ENCODE measurements around the gene PCDHGA6. TPM values are rescaled to one million over a fixed set of nuclear protein-coding genes. Genes with fewer than 3 reads are reported as not detected.
"Not testable (repeated sequence)": the region's sequence is repeated elsewhere in the genome, so short reads cannot be mapped to it uniquely, and the experiment has no call there.

Gene PCDHGA6
- total RNA-seq, 4 donors from 2014 or later, result 3.0 to 6.9 (median 4.6) TPM

DNA sequence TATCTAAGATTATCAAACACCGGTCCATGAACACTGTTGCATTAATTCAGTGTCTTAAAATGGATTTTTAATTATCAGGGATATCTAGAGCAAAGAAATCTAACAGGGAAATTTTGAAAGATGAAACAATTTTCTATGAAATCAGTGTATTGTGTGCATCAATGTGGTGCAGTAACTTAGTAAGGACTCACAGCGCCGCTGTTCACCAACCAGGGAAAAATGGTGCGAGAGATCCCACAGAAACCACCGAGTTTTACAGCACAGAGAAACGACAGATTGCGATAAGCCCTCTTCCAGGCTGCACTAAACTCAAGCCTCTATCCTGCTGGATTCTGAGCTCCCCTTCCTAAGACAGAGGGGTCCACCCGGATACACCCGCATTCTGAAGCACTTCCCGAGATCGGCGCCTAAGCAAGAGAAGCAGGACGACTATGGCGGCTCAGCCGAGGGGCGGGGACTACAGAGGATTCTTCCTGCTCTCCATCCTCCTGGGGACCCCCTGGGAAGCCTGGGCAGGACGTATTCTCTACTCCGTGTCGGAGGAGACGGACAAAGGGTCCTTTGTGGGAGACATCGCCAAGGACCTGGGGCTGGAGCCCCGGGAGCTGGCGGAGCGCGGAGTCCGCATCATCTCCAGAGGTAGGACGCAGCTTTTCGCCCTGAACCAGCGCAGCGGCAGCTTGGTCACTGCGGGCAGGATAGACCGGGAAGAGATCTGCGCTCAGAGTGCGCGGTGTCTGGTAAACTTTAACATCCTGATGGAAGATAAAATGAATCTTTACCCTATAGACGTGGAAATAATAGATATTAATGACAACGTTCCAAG is 9.0 kb downstream of the PCDHGA6 start, which contains the start of gene PCDHGA7:
PCDHGA7 (plus strand) TSS at position 274 of the 826 bp plus-strand sequence; CDS start at position 432, 158 bp downstream.
- ATAC-seq (ENCODE audit: low FRiP score) (no peak), DNase-seq (ENCODE audit: low spot score) (no peak)
- TF ChIP-seq CTCF (IDR thresholded peaks at IDR 0.05), result no peak

DNA sequence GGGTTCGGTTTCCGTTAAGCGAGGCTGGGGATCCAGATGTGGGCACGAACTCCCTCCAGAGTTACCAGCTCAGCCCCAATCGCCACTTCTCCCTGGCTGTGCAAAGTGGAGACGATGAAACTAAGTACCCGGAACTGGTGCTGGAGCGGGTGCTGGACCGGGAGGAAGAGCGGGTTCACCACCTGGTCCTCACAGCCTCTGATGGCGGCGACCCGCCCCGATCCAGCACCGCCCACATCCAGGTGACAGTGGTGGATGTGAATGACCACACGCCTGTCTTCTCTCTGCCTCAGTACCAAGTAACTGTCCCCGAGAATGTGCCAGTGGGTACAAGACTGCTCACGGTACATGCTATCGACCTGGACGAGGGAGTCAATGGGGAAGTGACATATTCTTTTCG is 9.7 kb downstream of the PCDHGA6 start:
- TF ChIP-seq CTCF (IDR thresholded peaks at IDR 0.05), result no peak
- no peak for DNase-seq (ENCODE audit: low spot score)
- no peak for ATAC-seq (ENCODE audit: low FRiP score)

GRCh38 chr5:141384471-141385267 is 11.0 kb downstream of the PCDHGA6 start:
- TF ChIP-seq CTCF (IDR thresholded peaks at IDR 0.05), result no peak
- no peak for DNase-seq (ENCODE audit: low spot score)
- no peak for ATAC-seq (ENCODE audit: low FRiP score)

GRCh38 chr5:141387557-141388311 is 14.0 kb downstream of the PCDHGA6 start, which contains the start of gene PCDHGB4:
PCDHGB4 (plus strand) TSS chr5:141387698; CDS start chr5:141387885, 187 bp downstream.
- not testable (repeated sequence) for ATAC-seq (ENCODE audit: low FRiP score); DNase-seq (ENCODE audit: low spot score)

DNA sequence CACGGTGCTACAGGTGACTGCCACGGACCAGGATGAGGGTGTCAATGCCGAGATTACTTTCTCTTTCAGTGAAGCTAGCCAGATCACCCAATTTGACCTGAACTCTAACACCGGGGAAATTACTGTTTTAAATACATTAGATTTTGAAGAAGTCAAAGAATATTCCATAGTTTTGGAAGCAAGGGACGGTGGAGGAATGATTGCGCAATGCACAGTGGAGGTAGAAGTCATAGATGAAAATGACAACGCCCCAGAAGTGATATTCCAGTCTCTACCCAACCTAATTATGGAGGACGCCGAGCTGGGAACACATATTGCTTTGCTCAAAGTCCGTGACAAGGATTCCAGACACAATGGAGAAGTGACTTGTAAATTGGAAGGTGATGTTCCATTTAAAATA is 15.0 kb downstream of the PCDHGA6 start:
- no peak for DNase-seq (ENCODE audit: low spot score)
- ATAC-seq (ENCODE audit: low FRiP score), result no peak
- no peak for TF ChIP-seq CTCF (IDR thresholded peaks at IDR 0.05)

DNA sequence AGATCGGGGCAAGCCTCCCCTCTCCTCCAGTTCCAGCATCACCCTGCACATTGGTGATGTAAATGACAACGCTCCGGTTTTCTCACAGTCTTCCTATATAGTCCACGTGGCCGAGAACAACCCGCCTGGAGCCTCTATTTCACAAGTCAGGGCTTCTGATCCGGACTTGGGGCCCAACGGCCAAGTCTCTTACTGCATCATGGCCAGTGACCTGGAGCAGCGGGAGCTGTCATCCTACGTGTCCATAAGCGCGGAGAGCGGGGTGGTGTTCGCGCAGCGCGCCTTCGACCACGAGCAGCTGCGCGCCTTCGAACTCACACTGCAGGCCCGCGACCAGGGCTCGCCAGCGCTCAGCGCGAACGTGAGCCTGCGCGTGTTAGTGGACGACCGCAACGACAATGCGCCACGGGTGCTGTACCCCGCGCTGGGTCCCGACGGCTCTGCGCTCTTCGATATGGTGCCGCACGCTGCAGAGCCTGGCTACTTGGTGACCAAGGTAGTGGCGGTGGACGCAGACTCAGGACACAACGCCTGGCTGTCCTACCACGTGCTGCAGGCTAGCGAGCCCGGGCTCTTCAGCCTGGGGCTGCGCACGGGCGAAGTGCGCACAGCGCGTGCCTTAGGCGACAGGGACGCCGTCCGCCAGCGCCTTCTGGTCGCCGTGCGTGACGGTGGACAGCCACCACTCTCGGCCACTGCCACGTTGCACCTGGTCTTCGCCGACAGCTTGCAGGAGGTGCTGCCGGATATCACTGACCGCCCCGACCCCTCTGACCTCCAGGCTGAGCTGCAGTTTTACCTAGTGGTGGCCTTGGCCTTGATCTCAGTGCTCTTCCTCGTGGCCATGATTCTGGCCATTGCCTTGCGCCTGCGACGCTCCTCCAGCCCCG is 15.7 kb downstream of the PCDHGA6 start:
- DNase-seq (ENCODE audit: low spot score) (no peak), ATAC-seq (ENCODE audit: low FRiP score) (no peak)
- TF ChIP-seq CTCF (IDR thresholded peaks at IDR 0.05), result no peak

Measured in omental fat pad (tissue), 4 donors.